Thyroid gland (tissue), 4 donors: ENCODE measurements around the gene PIP5K1C. TPM values are rescaled to one million over a fixed set of nuclear protein-coding genes. Genes with fewer than 3 reads are reported as not detected.

ENCODE experiments used
- DNase-seq, 2 donors: peaks; one replicate each; pipeline ENCODE4 v3.0.0-alpha.2; 2019
- H3K27ac ChIP-seq, 3 donors: fragments of 200-600 bp; sonication (generic); 1 replicate in 2 of 3; 2 replicates in 1 of 3; pipeline ENCODE4 v1.5.1; 2016 to 2019; ENCODE audit warnings: mild to moderate bottlenecking in 1 of 3, moderate library complexity in 1 of 3
- H3K27me3 ChIP-seq: fragments of 200-600 bp; sonication (generic); one replicate; pipeline ENCODE4 v1.5.1; 2019
- H3K36me3 ChIP-seq, 2 donors: fragments of 200-600 bp; sonication (generic); one replicate each; pipeline ENCODE4 v1.5.1; 2016 to 2019
- H3K4me1 ChIP-seq, 2 donors: fragments of 200-600 bp; sonication (generic); one replicate each; pipeline ENCODE4 v1.5.1; 2017 to 2019
- H3K4me3 ChIP-seq, 3 donors: fragments of 200-600 bp; sonication (generic); replicated peaks in 1 of 3; 1 replicate in 2 of 3; 2 replicates in 1 of 3; pipeline ENCODE4 v1.5.1; 2016; ENCODE audit warnings: mild to moderate bottlenecking in 1 of 3
- H3K9me3 ChIP-seq: fragments of 200-600 bp; sonication (generic); one replicate; pipeline ENCODE4 v1.5.1; 2017
- CTCF ChIP-seq, 6 experiments: fragments of 200-600 bp in 3 of 6; fragments of 450-650 bp in 3 of 6; sonication (generic) in 3 of 6; IDR thresholded peaks; one replicate each; pipeline ENCODE4 v1.5.1; 2016 to 2019; ENCODE audit warnings: antibody characterized with exemption in 6 of 6, mild to moderate bottlenecking in 2 of 6, inconsistent platforms in 1 of 6, moderate library complexity in 1 of 6
- POLR2A ChIP-seq, 2 donors: fragments of 450-650 bp; IDR thresholded peaks; one replicate each; pipeline ENCODE4 v1.6.1; 2017; ENCODE audit warnings: antibody characterized with exemption in 2 of 2, mild to moderate bottlenecking in 2 of 2, moderate library complexity in 1 of 2
- WGBS, 2 donors: methylation state at CpG; one replicate each; pipeline ENCODE4 v1.1.5; 2017; 5-methylcytosine and 5-hydroxymethylcytosine counted together
- intact Hi-C: fragments of 100-400 bp; cut with DNase I; formaldehyde crosslinking; loops from one replicate; pipeline ENCODE4 v1.15.1; 2023
- total RNA-seq, 4 donors: library from RNA; depleted of rRNA; stranded (reverse); fragments of >200 nt; gene quantifications; one replicate each; pipeline ENCODE4 v1.2.3, GENCODE V29; 2016

PIP5K1C gene
- total RNA-seq, 4 donors from 2014 or later = 23.2 to 42.4 (median 35.0) TPM

- H3K4me1 ChIP-seq = peaks cover 14 to 33% of the 10 kb centered on the region in 2 donors
- intact Hi-C loops = no loop called here
- H3K36me3 ChIP-seq = peaks cover 18 to 20% of the 10 kb centered on the region in 2 donors
- DNase-seq = no peak
- no peak for TF ChIP-seq POLR2A (IDR thresholded peaks at IDR 0.05)
- TF ChIP-seq CTCF (IDR thresholded peaks at IDR 0.05) = no peak
- 53 to 81% methylated on average over 7 to 12 of the region's 21 CpGs for WGBS, 2 donors
- H3K27me3 ChIP-seq = peaks cover 13% of the 10 kb centered on the region
- peak overlapping the region; percentile 29 to 79 (median 47) for H3K27ac ChIP-seq
- no peak overlapping the region for H3K4me3 ChIP-seq
- H3K9me3 ChIP-seq = no peaks in the 10 kb centered on the region
Measured at GRCh38 chr19:3608750-3609322, 91.4 kb downstream of the PIP5K1C start.

- DNase-seq = no peak
- H3K27me3 ChIP-seq = peaks cover 13% of the 10 kb centered on the region
- H3K27ac ChIP-seq = peak overlapping the region; percentile 47 to 79 (median 61)
- 63 to 74% methylated on average over 3 of the region's 3 CpGs for WGBS, 2 donors
- H3K4me3 ChIP-seq = no peak overlapping the region
- intact Hi-C loops = no loop called here
- peaks cover 14 to 33% of the 10 kb centered on the region in 2 donors for H3K4me1 ChIP-seq
- H3K36me3 ChIP-seq = peaks cover 18 to 20% of the 10 kb centered on the region in 2 donors
- TF ChIP-seq POLR2A (IDR thresholded peaks at IDR 0.05) = no peak
- TF ChIP-seq CTCF (IDR thresholded peaks at IDR 0.05) = no peak
- H3K9me3 ChIP-seq = no peaks in the 10 kb centered on the region
Measured at GRCh38 chr19:3608079-3608641, 92.1 kb downstream of the PIP5K1C start.

GRCh38 chr19:3607303-3608078 lies 92.8 kb downstream of the PIP5K1C start:
- peak in 1 of 2 donors; percentile 14 for DNase-seq
- Histone ChIP-seq H3K4me1 (peaks cover 14 to 33% of the 10 kb centered on the region in 2 donors), H3K36me3 (peaks cover 12 to 15% of the 10 kb centered on the region in 2 donors), H3K9me3 (no peaks in the 10 kb centered on the region), H3K4me3 (peak overlapping the region in 1 of 3 donors; percentile 31), H3K27ac (peak overlapping the region; percentile 49 to 79 (median 61)), H3K27me3 (peaks cover 13% of the 10 kb centered on the region)
- intact Hi-C loops = no loop called here
- 20% methylated on average over 17 to 22 of the region's 22 CpGs for WGBS, 2 donors
- TF ChIP-seq CTCF (IDR thresholded peaks at IDR 0.05) = no peak
- TF ChIP-seq POLR2A (IDR thresholded peaks at IDR 0.05) = no peak

GRCh38 chr19:3606690-3607289 lies 93.5 kb downstream of the PIP5K1C start, which contains the start of gene TBXA2R:
TSS of gene TBXA2R (minus strand) at chr19:3606875. CDS start at chr19:3600634, 6,241 bp downstream.
- Histone ChIP-seq H3K27me3 (peaks cover 13% of the 10 kb centered on the region), H3K4me1 (peaks cover 14 to 33% of the 10 kb centered on the region in 2 donors), H3K27ac (peak within 1 kb of the TSS; percentile 49 to 79 (median 55)), H3K9me3 (no peaks in the 10 kb centered on the region), H3K36me3 (peaks cover 8% of the 10 kb centered on the region in 2 donors), H3K4me3 (peak within 1 kb of the TSS in 1 of 3 donors; percentile 31)
- WGBS, 2 donors = 0 to 13% methylated on average over 3 of the region's 46 CpGs
- intact Hi-C loops = no loop called here
- TF ChIP-seq POLR2A (IDR thresholded peaks at IDR 0.05) (no peak), CTCF (IDR thresholded peaks at IDR 0.05) (no peak)
- DNase-seq = peak; percentile 42 to 43
